ENCODE measurements around the gene NR4A3.

DNA sequence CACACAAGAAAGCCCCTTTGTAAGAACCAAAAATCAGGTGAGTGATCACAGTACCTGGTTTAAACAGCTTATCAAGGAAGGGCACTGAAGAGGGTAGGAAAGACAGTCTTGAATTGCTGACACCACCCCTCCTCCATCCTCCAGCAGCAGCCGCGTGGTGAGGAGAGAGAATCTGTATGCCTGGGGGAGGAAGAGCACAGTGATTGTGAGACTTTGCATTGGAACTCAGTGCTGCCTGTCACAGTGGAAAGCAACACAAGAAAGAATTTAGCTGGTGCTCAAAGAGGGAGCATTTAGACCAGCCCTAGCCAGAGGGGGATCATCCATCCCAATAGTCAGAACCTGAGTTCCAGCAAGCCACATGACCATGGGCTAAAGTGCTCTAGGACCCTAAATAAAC, 73.1 kb downstream of the NR4A3 start:
- TF ChIP-seq ZNF384 (IDR thresholded peaks at IDR 0.05) (no peak), ELF4 (IDR thresholded peaks at IDR 0.05) (no peak), SUZ12 (IDR thresholded peaks at IDR 0.05) (no peak), TARDBP (IDR thresholded peaks at IDR 0.05) (no peak), NFRKB (IDR thresholded peaks at IDR 0.05) (no peak), SP1 (IDR thresholded peaks at IDR 0.05) (no peak), ARNT (IDR thresholded peaks at IDR 0.05) (no peak), BHLHE40 (IDR thresholded peaks at IDR 0.05; ENCODE audit: borderline replicate concordance) (no peak), FOXM1 (IDR thresholded peaks at IDR 0.05; ENCODE audit: borderline replicate concordance) (no peak), FOXK2 (IDR thresholded peaks at IDR 0.05) (no peak), CTBP1 (IDR thresholded peaks at IDR 0.05; ENCODE audit: borderline replicate concordance) (no peak), FOXA1 (IDR thresholded peaks at IDR 0.05) (no peak), HDGF (IDR thresholded peaks at IDR 0.05; ENCODE audit: borderline replicate concordance) (no peak)
- TF ChIP-seq, protein P1, sequence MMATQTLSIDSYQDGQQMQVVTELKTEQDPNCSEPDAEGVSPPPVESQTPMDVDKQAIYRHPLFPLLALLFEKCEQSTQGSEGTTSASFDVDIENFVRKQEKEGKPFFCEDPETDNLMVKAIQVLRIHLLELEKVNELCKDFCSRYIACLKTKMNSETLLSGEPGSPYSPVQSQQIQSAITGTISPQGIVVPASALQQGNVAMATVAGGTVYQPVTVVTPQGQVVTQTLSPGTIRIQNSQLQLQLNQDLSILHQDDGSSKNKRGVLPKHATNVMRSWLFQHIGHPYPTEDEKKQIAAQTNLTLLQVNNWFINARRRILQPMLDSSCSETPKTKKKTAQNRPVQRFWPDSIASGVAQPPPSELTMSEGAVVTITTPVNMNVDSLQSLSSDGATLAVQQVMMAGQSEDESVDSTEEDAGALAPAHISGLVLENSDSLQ (IDR thresholded peaks at IDR 0.05): no peak

Data from HEK293T (cell line).